HL-60/S4 treated with retinoic acid at 250 ng/mL for 4 days and 3 days (cell line): ENCODE data around the gene MOK.

ENCODE experiments used
- in situ Hi-C: fragments of 300-500 bp; cut with MboI; formaldehyde crosslinking; loops from 2 replicates; pipeline ENCODE4 v1.7.0; 2022; ENCODE audit warnings: low sequenced_read_pairs

Gene MOK

GRCh38 chr14:102227184-102227964, 77.6 kb downstream of the MOK start:
- in situ Hi-C loops: no loop called here

GRCh38 chr14:102226356-102227125, 78.4 kb downstream of the MOK start:
- in situ Hi-C loops: no loop called here

GRCh38 chr14:102225936-102226335, 79.0 kb downstream of the MOK start:
- in situ Hi-C loops: no loop called here

- in situ Hi-C loops: no loop called here
Observed at GRCh38 chr14:102225386-102225785, 79.6 kb downstream of the MOK start.

- in situ Hi-C loops: no loop called here
Observed at GRCh38 chr14:102223682-102224081, 81.3 kb downstream of the MOK start.

GRCh38 chr14:102222751-102223150, 82.2 kb downstream of the MOK start:
- in situ Hi-C loops: no loop called here

- in situ Hi-C loops: no loop called here
Observed at GRCh38 chr14:102222009-102222575, 82.9 kb downstream of the MOK start.

GRCh38 chr14:102221026-102221425, 83.9 kb downstream of the MOK start:
- in situ Hi-C loops: no loop called here

- in situ Hi-C loops: no loop called here
Observed at GRCh38 chr14:102220031-102220430, 84.9 kb downstream of the MOK start.

- in situ Hi-C loops: no loop called here
Observed at GRCh38 chr14:102219316-102219715, 85.6 kb downstream of the MOK start.

GRCh38 chr14:102218688-102219087, 86.3 kb downstream of the MOK start:
- in situ Hi-C loops: no loop called here

GRCh38 chr14:102217987-102218421, 87.0 kb downstream of the MOK start:
- in situ Hi-C loops: no loop called here

- in situ Hi-C loops: no loop called here
Observed at GRCh38 chr14:102217399-102217798, 87.6 kb downstream of the MOK start.

- in situ Hi-C loops: no loop called here
Observed at GRCh38 chr14:102215576-102216250, 89.3 kb downstream of the MOK start.

GRCh38 chr14:102215071-102215470, 89.9 kb downstream of the MOK start:
- in situ Hi-C loops: no loop called here

- in situ Hi-C loops: no loop called here
Observed at GRCh38 chr14:102213984-102214658, 90.8 kb downstream of the MOK start.

GRCh38 chr14:102213470-102213869, 91.5 kb downstream of the MOK start:
- in situ Hi-C loops: no loop called here

- in situ Hi-C loops: no loop called here
Observed at GRCh38 chr14:102212845-102213244, 92.1 kb downstream of the MOK start.

GRCh38 chr14:102212356-102212755, 92.6 kb downstream of the MOK start:
- in situ Hi-C loops: no loop called here

- in situ Hi-C loops: no loop called here
Observed at GRCh38 chr14:102211240-102211639, 93.7 kb downstream of the MOK start.
